Measurements from ENCODE around the gene AGRN. TPM values are rescaled to one million over a fixed set of nuclear protein-coding genes. Genes with fewer than 3 reads are reported as not detected.
A peak's percentile ranks its signal among the peaks of the same experiment; 100 is the strongest.

Gene AGRN
- total and polyA plus RNA-seq, 2 of the 4 experiments (the other 2 are of a cell fraction), result 8.1 to 115 TPM

DNA sequence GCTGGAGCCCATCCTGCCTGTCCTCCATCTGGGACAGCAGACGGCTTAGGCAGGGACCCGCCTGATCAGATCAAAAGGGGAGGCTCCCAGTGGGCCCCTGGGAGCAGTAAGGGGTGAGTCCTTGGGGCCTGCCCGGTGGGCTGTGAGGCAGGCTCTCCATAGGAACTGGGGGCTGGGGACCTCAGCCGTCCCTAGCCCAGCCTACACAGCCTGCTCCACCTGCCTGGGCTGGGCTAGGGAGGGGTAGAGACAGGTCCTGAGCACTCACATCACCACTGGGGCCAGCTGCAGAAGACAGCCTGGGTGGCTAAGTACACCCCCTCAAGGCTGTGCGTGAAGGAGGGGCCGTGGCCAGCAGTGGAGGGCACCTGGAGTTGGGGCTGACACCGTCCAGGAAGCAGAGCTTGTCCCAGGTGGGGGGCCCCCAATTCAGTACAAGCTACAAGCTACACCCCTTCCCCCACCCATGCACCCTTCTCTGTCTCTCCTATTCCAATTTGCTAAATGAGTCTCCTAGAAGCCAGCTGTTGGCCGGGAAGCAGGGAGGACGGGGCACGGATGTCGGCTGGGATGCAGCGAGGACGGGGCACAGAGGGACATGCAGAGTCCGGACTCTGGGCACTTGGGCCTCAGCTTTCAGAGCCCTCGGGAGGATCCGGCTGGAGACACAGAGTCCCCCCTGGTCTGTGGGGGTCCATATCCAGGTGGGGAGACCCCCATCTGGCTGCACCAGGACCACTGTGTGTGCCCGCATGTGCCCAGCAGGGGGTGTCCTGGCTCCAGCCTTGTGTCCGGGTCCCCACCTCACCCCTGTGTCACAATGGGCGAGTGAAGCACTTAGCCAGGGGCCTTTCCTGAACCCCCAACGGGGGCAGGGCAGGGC is 4.9 kb upstream of the AGRN start:
- peak overlapping the region; percentile 65 to 75; a peak in 3 of 4 replicates for H4K8ac ChIP-seq (ENCODE audit: low read depth in 2 of 2, low read length in 2 of 2)
- H3K56ac ChIP-seq (ENCODE audit: extremely low read depth, insufficient read depth, low read length), result peak overlapping the region; percentile 76; the same call in 1 of the 2 replicates
- peaks cover 4% of the 10 kb centered on the region for H3K4me1 ChIP-seq (ENCODE audit: control insufficient read depth, insufficient read depth, low read length)
- 0 out of 2 replicates have a peak overlapping the region, but pooled peaks have one; percentile 45 for H3K14ac ChIP-seq (replicated peaks; ENCODE audit: low read depth, low read length)
- ATAC-seq (ENCODE audit: low read depth) (no peak), DNase-seq (no peak)
- no TSS peak for BruUV-seq (replicated peaks)
- peak overlapping the region; percentile 99 for H2AFZ ChIP-seq (replicated peaks; ENCODE audit: low read length, poor library complexity)
- H2BK5ac ChIP-seq (ENCODE audit: low read depth, low read length, poor library complexity, severe bottlenecking), result no peak overlapping the region
- H3K4ac ChIP-seq (ENCODE audit: low read depth, low read length), result 0 out of 2 replicates have a peak overlapping the region, but pooled peaks have one; percentile 88
- no peak overlapping the region; the same call in 2 of the 3 replicates for H2BK15ac ChIP-seq (ENCODE audit: low read depth, low read length)
- H4K91ac ChIP-seq (ENCODE audit: insufficient read depth, low read depth, low read length), result peak overlapping the region; percentile 74
- peak overlapping the region; percentile 98 for H2AK9ac ChIP-seq (replicated peaks; ENCODE audit: low read depth, low read length, poor library complexity)
- no peak overlapping the region; the same call in 1 of the 2 replicates for H3K4me2 ChIP-seq (ENCODE audit: low read depth, low read length)
- no peak overlapping the region; the same call in 1 of the 2 replicates for H3K27ac ChIP-seq (ENCODE audit: insufficient read depth, low read length)
- in situ Hi-C loops (cut with MboI; ENCODE audit: low sequenced_read_pairs) (no loop called here), intact Hi-C loops (cut with micrococcal nuclease) (no loop called here), dilution Hi-C loops (cut with HindIII; ENCODE audit: low sequenced_read_pairs, unreplicated experiment) (no loop called here)
- ChIA-PET POLR2A (ENCODE audit: unreplicated experiment) (no interaction called here), CTCF (no interaction called here)
- H3K9ac ChIP-seq (ENCODE audit: low read depth, low read length), result peak overlapping the region; percentile 63; the same call in 1 of the 2 replicates
- H3K4me3 ChIP-seq (ENCODE audit: insufficient read depth, low read depth, low read length), result no peak overlapping the region
- H3K79me1 ChIP-seq (ENCODE audit: low read depth in 1 of 2, low read length in 2 of 2), result peaks cover 0 to 11% of the 10 kb centered on the region in 2 experiments; a peak in 2 of 4 replicates
- peak overlapping the region; percentile 48; the same call in 1 of the 2 replicates for H2BK120ac ChIP-seq (ENCODE audit: low read depth, low read length)
- no peaks in the 10 kb centered on the region for H3K9me1 ChIP-seq (ENCODE audit: insufficient read depth, low read length)
- WGBS, 2 experiments (ENCODE audit: extremely low coverage in 2 of 2, insufficient read length in 1 of 2), result 79% methylated on average over 9 of the region's 20 CpGs; no CpG with 5 or more reads in 1 of the 2 experiments
- no peak overlapping the region for H3K23ac ChIP-seq (ENCODE audit: low read depth, low read length)
- no peaks in the 10 kb centered on the region for H3K9me3 ChIP-seq (ENCODE audit: control insufficient read depth, insufficient read depth, low read length)
- no peak overlapping the region for H3K18ac ChIP-seq (ENCODE audit: low read depth, low read length)
- H4K5ac ChIP-seq (ENCODE audit: low read depth, low read length), result peak overlapping the region; percentile 7; the same call in 1 of the 2 replicates
- peak overlapping the region; percentile 92 for H2AK5ac ChIP-seq (ENCODE audit: low read depth, low read length)
- no peaks in the 10 kb centered on the region for H4K20me1 ChIP-seq (ENCODE audit: insufficient read depth, low read length)
- no peaks in the 10 kb centered on the region for H3K36me3 ChIP-seq (ENCODE audit: control insufficient read depth, insufficient read depth, low read length)
- H2BK20ac ChIP-seq (ENCODE audit: low read depth, low read length), result no peak overlapping the region
- H3K27me3 ChIP-seq (ENCODE audit: control insufficient read depth, insufficient read depth, low read length), result no peaks in the 10 kb centered on the region
- no peak for TF ChIP-seq RCOR1 (IDR thresholded peaks at IDR 0.05; ENCODE audit: insufficient replicate concordance, low read length)
- no peak for TF ChIP-seq POLR2A (IDR thresholded peaks at IDR 0.05; ENCODE audit: low read depth, low read length)
- no peak for TF ChIP-seq BHLHE40 (IDR thresholded peaks at IDR 0.05; ENCODE audit: low read depth, low read length)
- TF ChIP-seq NFE2L2 (IDR thresholded peaks at IDR 0.05; ENCODE audit: low read depth, low read length), result no peak
- TF ChIP-seq MXI1 (IDR thresholded peaks at IDR 0.05; ENCODE audit: borderline replicate concordance, low read depth, low read length), result no peak
- TF ChIP-seq CEBPB (IDR thresholded peaks at IDR 0.05; ENCODE audit: low read depth, low read length), result no peak
- TF ChIP-seq FOS (IDR thresholded peaks at IDR 0.05; ENCODE audit: low read depth, low read length), result no peak
- peak; percentile 45 for TF ChIP-seq CTCF (conservative IDR thresholded peaks at IDR 0.05; ENCODE audit: low read depth, low read length)
- TF ChIP-seq MAZ (IDR thresholded peaks at IDR 0.05; ENCODE audit: borderline replicate concordance, low read depth, low read length), result no peak
- TF ChIP-seq CHD1 (IDR thresholded peaks at IDR 0.05; ENCODE audit: low read depth, low read length), result no peak
- TF ChIP-seq, protein P1, sequence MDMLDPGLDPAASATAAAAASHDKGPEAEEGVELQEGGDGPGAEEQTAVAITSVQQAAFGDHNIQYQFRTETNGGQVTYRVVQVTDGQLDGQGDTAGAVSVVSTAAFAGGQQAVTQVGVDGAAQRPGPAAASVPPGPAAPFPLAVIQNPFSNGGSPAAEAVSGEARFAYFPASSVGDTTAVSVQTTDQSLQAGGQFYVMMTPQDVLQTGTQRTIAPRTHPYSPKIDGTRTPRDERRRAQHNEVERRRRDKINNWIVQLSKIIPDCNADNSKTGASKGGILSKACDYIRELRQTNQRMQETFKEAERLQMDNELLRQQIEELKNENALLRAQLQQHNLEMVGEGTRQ (IDR thresholded peaks at IDR 0.05; ENCODE audit: low read depth, low read length), result no peak
- TF ChIP-seq SMC3 (IDR thresholded peaks at IDR 0.05; ENCODE audit: low read depth, low read length), result no peak
- TF ChIP-seq ELK1 (IDR thresholded peaks at IDR 0.05; ENCODE audit: borderline replicate concordance, low read depth, low read length), result no peak

All from IMR-90 (cell line).